A549 (cell line): ENCODE measurements around the gene HECTD4.

ENCODE experiments used
- SMC3 ChIP-seq: fragments of >200 bp; sonication (Bioruptor Twin); formaldehyde crosslinking; IDR thresholded peaks from 3 replicates; pipeline ENCODE4 v1.6.1; 2018; ENCODE audit warnings: inconsistent platforms
- USF2 ChIP-seq: fragments of 450-650 bp; IDR thresholded peaks from 2 replicates; pipeline ENCODE4 v1.6.1; 2014; ENCODE audit warnings: antibody characterized with exemption

GRCh38 chr12:112126000-112126438 is 256.2 kb downstream of the HECTD4 start:
- TF ChIP-seq USF2 (no peak), SMC3 (no peak)
